HEK293 (cell line): ENCODE data around the gene DLG2.

Experiments
- CTCF ChIA-PET: fragments of 350-600 bp; formaldehyde crosslinking; extraction: SDS; loops from one replicate; lab custom pipeline; 2021; ENCODE audit warnings: antibody characterized with exemption; lab: Yijun Ruan, JAX
- POLR2A ChIA-PET: fragments of 300-600 bp; formaldehyde crosslinking; extraction: SDS; loops from one replicate; lab custom pipeline; 2020; ENCODE audit warnings: antibody characterized with exemption, inconsistent platforms; lab: Yijun Ruan, JAX
- H3K27ac ChIP-seq: fragments of 200-500 bp; sonication (Bioruptor generic); 2 replicates; pipeline ENCODE4 v1.5.1; 2014; ENCODE audit warnings: low read depth, low read length, control low read depth, inconsistent platforms; ENCODE audit errors: extremely low read depth
- H3K36me3 ChIP-seq, 2 experiments: fragments of 200-500 bp in 1 of 2; sonication (Bioruptor generic) in 1 of 2; 1 replicate in 1 of 2; 2 replicates in 1 of 2; pipeline ENCODE4 v1.5.1; 2014 to 2017; ENCODE audit warnings: inconsistent platforms in 2 of 2, low read length in 2 of 2; ENCODE audit not compliant: control insufficient read depth in 2 of 2, insufficient read depth in 1 of 2
- H3K4me1 ChIP-seq: fragments of 200-500 bp; sonication (Bioruptor generic); 2 replicates; pipeline ENCODE4 v1.5.1; 2014; ENCODE audit warnings: mild to moderate bottlenecking, low read length, inconsistent platforms; ENCODE audit not compliant: control insufficient read depth, insufficient read depth
- H3K4me3 ChIP-seq: 2 replicates; pipeline ENCODE4 v1.5.1; 2011; ENCODE audit warnings: low read depth, mild to moderate bottlenecking, control low read depth, low read length, moderate library complexity
- H3K9me3 ChIP-seq: fragments of 200-500 bp; sonication (Bioruptor generic); 2 replicates; pipeline ENCODE4 v1.5.1; 2014; ENCODE audit warnings: low read depth, low read length, inconsistent platforms; ENCODE audit not compliant: control insufficient read depth, insufficient read depth
- BCL11A ChIP-seq: fragments of 450-650 bp; formaldehyde crosslinking; IDR thresholded peaks from 2 replicates; pipeline ENCODE4 v1.5.1; 2016; ENCODE audit warnings: low read depth, missing biosample characterization, missing genetic modification characterization
- GLIS1 ChIP-seq: fragments of 450-650 bp; formaldehyde crosslinking; IDR thresholded peaks from 2 replicates; pipeline ENCODE4 v1.5.1; 2016; ENCODE audit warnings: missing biosample characterization, missing genetic modification characterization
- HOXA7 ChIP-seq: sonication (generic); formaldehyde crosslinking; IDR thresholded peaks from 2 replicates; pipeline ENCODE4 v1.8.1; 2022; ENCODE audit warnings: missing genetic modification reagents, borderline replicate concordance
- IKZF3 ChIP-seq: fragments of 450-650 bp; IDR thresholded peaks from 2 replicates; pipeline ENCODE4 v1.5.0; 2018; ENCODE audit warnings: missing biosample characterization, mild to moderate bottlenecking, missing genetic modification characterization, moderate library complexity
- PRDM1 ChIP-seq: fragments of 450-650 bp; formaldehyde crosslinking; IDR thresholded peaks from 2 replicates; pipeline ENCODE4; 2016; ENCODE audit warnings: missing biosample characterization, missing genetic modification characterization
- YY1 ChIP-seq: fragments of 450-650 bp; formaldehyde crosslinking; IDR thresholded peaks from 2 replicates; pipeline ENCODE4 v1.5.1; 2018; ENCODE audit warnings: missing biosample characterization, missing genetic modification characterization
- ZFHX2 ChIP-seq: fragments of 450-650 bp; formaldehyde crosslinking; conservative IDR thresholded peaks from 2 replicates; pipeline ENCODE4 v1.5.1; 2016; ENCODE audit warnings: missing biosample characterization, missing genetic modification characterization
- ZFP3 ChIP-seq: fragments of 450-650 bp; formaldehyde crosslinking; IDR thresholded peaks from 2 replicates; pipeline ENCODE4 v1.5.1; 2016; ENCODE audit warnings: low read depth, missing biosample characterization, missing genetic modification characterization
- ZFP37 ChIP-seq: fragments of 450-650 bp; formaldehyde crosslinking; IDR thresholded peaks from 2 replicates; pipeline ENCODE4 v1.5.1; 2016; ENCODE audit warnings: missing biosample characterization, missing genetic modification characterization
- ZIC2 ChIP-seq: fragments of 450-650 bp; formaldehyde crosslinking; IDR thresholded peaks from 2 replicates; pipeline ENCODE4 v1.5.1; 2016; ENCODE audit warnings: missing biosample characterization, missing genetic modification characterization
- ZNF114 ChIP-seq: fragments of 450-650 bp; formaldehyde crosslinking; IDR thresholded peaks from 2 replicates; pipeline ENCODE4 v1.5.0; 2017; ENCODE audit warnings: missing biosample characterization, missing genetic modification characterization
- ZNF302 ChIP-seq: fragments of 450-650 bp; formaldehyde crosslinking; IDR thresholded peaks from 2 replicates; pipeline ENCODE4 v1.5.1; 2016; ENCODE audit warnings: missing biosample characterization, missing genetic modification characterization, low read depth
- ZNF311 ChIP-seq: fragments of 450-650 bp; formaldehyde crosslinking; IDR thresholded peaks from 2 replicates; pipeline ENCODE4 v1.5.1; 2017; ENCODE audit warnings: missing biosample characterization, missing genetic modification characterization, borderline replicate concordance
- ZNF560 ChIP-seq: fragments of 450-650 bp; formaldehyde crosslinking; IDR thresholded peaks from 2 replicates; pipeline ENCODE4 v1.5.1; 2017; ENCODE audit warnings: missing biosample characterization, missing genetic modification characterization, borderline replicate concordance
- ZNF626 ChIP-seq: fragments of 450-650 bp; sonication (Bioruptor Pico); formaldehyde crosslinking; IDR thresholded peaks from 2 replicates; pipeline ENCODE4 v1.5.1; 2018; ENCODE audit warnings: missing biosample characterization, missing genetic modification characterization, inconsistent platforms
- ZNF658 ChIP-seq: fragments of 450-650 bp; formaldehyde crosslinking; IDR thresholded peaks from 2 replicates; pipeline ENCODE4; 2016; ENCODE audit warnings: missing biosample characterization, missing genetic modification characterization
- ZNF785 ChIP-seq: fragments of 450-650 bp; formaldehyde crosslinking; IDR thresholded peaks from 2 replicates; pipeline ENCODE4 v1.5.1; 2016; ENCODE audit warnings: missing biosample characterization, missing genetic modification characterization
- ZSCAN16 ChIP-seq: fragments of 450-650 bp; formaldehyde crosslinking; IDR thresholded peaks from 2 replicates; pipeline ENCODE4 v1.5.1; 2016; ENCODE audit warnings: missing biosample characterization, missing genetic modification characterization
- TF ChIP-seq, protein P1 (sequence below): fragments of 450-650 bp; formaldehyde crosslinking; IDR thresholded peaks from 2 replicates; pipeline ENCODE4 v1.5.1; 2016; ENCODE audit warnings: missing biosample characterization, missing genetic modification characterization, borderline replicate concordance
- TF ChIP-seq, protein P2 (sequence below): fragments of 450-650 bp; formaldehyde crosslinking; IDR thresholded peaks from 2 replicates; pipeline ENCODE4 v1.5.1; 2016; ENCODE audit warnings: missing biosample characterization, missing genetic modification characterization
- TF ChIP-seq, protein P3 (sequence below): sonication (generic); formaldehyde crosslinking; IDR thresholded peaks from 2 replicates; pipeline ENCODE4 v1.8.1; 2022; ENCODE audit warnings: mild to moderate bottlenecking, moderate library complexity, missing genetic modification reagents
- TF ChIP-seq, protein P4 (sequence below): fragments of 450-650 bp; formaldehyde crosslinking; IDR thresholded peaks from 2 replicates; pipeline ENCODE4 v1.5.1; 2016; ENCODE audit warnings: missing biosample characterization, missing genetic modification characterization, borderline replicate concordance
- TF ChIP-seq, protein P5 (sequence below): fragments of 450-650 bp; formaldehyde crosslinking; IDR thresholded peaks from 2 replicates; pipeline ENCODE4 v1.5.1; 2016; ENCODE audit warnings: missing biosample characterization, missing genetic modification characterization

DLG2 gene

DNA sequence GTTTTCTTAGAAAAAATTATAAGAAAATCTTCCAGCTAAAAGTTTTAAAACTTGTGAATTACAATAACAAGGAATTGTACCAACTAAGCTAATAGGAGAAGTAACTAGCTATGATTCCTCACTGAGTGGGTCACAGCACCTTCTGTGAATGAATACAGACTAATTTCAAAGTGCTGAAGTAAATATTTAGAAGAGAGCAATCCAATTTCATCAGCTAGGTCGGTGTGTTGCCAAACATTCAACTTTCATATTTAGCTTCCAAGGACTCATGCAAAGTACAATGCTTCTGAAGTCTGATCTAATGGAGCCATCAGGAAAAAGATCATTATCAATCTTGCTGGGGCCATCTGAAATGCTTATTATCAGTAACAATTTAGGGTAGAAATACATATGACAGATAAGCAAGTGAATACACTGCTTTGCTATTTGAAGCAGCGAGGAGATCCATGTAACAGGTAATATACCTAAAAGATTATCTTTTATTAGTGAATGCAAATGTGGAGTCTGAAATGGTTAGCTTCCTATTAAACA is 1590.4 kb downstream of the DLG2 start (continued):
- TF ChIP-seq, protein P1, sequence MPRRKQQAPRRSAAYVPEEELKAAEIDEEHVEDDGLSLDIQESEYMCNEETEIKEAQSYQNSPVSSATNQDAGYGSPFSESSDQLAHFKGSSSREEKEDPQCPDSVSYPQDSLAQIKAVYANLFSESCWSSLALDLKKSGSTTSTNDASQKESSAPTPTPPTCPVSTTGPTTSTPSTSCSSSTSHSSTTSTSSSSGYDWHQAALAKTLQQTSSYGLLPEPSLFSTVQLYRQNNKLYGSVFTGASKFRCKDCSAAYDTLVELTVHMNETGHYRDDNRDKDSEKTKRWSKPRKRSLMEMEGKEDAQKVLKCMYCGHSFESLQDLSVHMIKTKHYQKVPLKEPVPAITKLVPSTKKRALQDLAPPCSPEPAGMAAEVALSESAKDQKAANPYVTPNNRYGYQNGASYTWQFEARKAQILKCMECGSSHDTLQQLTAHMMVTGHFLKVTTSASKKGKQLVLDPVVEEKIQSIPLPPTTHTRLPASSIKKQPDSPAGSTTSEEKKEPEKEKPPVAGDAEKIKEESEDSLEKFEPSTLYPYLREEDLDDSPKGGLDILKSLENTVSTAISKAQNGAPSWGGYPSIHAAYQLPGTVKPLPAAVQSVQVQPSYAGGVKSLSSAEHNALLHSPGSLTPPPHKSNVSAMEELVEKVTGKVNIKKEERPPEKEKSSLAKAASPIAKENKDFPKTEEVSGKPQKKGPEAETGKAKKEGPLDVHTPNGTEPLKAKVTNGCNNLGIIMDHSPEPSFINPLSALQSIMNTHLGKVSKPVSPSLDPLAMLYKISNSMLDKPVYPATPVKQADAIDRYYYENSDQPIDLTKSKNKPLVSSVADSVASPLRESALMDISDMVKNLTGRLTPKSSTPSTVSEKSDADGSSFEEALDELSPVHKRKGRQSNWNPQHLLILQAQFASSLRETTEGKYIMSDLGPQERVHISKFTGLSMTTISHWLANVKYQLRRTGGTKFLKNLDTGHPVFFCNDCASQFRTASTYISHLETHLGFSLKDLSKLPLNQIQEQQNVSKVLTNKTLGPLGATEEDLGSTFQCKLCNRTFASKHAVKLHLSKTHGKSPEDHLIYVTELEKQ (tag by site-specific recombination): no peak
- TF ChIP-seq IKZF3 (tag by site-specific recombination): no peak
- no peak for TF ChIP-seq GLIS1 (tag by site-specific recombination)
- TF ChIP-seq ZFHX2 (tag by site-specific recombination): no peak
- TF ChIP-seq ZNF785: no peak
- TF ChIP-seq YY1 (tag by site-specific recombination): no peak
- TF ChIP-seq ZNF114: no peak
- TF ChIP-seq ZNF626 (tag by site-specific recombination): no peak
- TF ChIP-seq ZNF658: no peak
- TF ChIP-seq, all 188 proteins: peak for 0

DNA sequence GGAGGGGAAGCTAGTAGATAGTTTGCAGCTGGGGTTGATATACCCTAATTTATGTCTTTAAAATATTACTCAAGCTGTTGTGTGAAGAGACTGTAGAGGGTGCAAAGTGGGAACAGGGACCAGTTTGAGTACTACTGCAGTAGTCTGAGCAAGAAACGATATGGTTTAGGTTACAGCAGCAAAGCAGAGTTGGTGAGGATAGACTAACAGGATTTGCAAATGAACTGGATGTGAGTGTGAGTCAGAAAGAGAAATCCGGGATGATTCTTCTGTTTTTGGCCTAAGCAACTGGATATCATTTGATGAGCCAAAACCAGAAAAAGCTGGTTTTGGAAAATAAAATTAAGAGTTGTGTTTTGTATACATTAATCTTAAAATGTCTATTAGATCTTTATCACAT is 1591.5 kb downstream of the DLG2 start:
- Histone ChIP-seq H3K36me3 (no peaks in the 10 kb centered on the region), H3K9me3 (no peaks in the 10 kb centered on the region), H3K27ac (no peak overlapping the region), H3K4me3 (no peak overlapping the region), H3K4me1 (no peaks in the 10 kb centered on the region)
- CTCF ChIA-PET: interaction anchor here (0.6 to 1.1 kb wide), 3 partner anchors 8 to 215 kb away, joined by 3 to 5 read pairs (median 4); no protein-coding TSS in a partner anchor
- POLR2A ChIA-PET: no interaction called here
- TF ChIP-seq ZNF302 (tag by site-specific recombination): no peak
- no peak for TF ChIP-seq HOXA7 (CRISPR knock-in tag)
- TF ChIP-seq ZIC2 (tag by site-specific recombination): no peak
- TF ChIP-seq, protein P2, sequence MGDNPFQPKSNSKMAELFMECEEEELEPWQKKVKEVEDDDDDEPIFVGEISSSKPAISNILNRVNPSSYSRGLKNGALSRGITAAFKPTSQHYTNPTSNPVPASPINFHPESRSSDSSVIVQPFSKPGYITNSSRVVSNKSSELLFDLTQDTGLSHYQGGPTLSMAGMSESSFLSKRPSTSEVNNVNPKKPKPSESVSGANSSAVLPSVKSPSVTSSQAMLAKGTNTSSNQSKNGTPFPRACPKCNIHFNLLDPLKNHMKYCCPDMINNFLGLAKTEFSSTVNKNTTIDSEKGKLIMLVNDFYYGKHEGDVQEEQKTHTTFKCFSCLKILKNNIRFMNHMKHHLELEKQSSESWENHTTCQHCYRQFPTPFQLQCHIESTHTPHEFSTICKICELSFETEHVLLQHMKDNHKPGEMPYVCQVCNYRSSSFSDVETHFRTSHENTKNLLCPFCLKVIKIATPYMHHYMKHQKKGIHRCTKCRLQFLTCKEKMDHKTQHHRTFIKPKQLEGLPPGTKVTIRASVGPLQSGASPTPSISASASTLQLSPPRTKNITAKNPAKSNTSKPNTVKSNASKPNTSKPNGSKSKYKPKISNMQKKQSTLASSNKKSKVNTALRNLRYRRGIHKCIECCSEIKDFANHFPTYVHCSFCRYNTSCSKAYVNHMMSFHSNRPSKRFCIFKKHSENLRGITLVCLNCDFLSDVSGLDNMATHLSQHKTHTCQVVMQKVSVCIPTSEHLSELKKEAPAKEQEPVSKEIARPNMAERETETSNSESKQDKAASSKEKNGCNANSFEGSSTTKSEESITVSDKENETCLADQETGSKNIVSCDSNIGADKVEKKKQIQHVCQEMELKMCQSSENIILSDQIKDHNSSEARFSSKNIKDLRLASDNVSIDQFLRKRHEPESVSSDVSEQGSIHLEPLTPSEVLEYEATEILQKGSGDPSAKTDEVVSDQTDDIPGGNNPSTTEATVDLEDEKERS (tag by site-specific recombination): no peak
- no peak for TF ChIP-seq ZSCAN16
- no peak for TF ChIP-seq ZNF560
- no peak for TF ChIP-seq ZNF311
- TF ChIP-seq, protein P3, sequence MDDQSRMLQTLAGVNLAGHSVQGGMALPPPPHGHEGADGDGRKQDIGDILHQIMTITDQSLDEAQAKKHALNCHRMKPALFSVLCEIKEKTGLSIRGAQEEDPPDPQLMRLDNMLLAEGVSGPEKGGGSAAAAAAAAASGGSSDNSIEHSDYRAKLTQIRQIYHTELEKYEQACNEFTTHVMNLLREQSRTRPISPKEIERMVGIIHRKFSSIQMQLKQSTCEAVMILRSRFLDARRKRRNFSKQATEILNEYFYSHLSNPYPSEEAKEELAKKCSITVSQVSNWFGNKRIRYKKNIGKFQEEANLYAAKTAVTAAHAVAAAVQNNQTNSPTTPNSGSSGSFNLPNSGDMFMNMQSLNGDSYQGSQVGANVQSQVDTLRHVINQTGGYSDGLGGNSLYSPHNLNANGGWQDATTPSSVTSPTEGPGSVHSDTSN (CRISPR knock-in tag): no peak
- no peak for TF ChIP-seq ZFP3 (tag by site-specific recombination)
- no peak for TF ChIP-seq ZFP37 (tag by site-specific recombination)
- TF ChIP-seq PRDM1 (tag by site-specific recombination): no peak
- TF ChIP-seq, protein P4, sequence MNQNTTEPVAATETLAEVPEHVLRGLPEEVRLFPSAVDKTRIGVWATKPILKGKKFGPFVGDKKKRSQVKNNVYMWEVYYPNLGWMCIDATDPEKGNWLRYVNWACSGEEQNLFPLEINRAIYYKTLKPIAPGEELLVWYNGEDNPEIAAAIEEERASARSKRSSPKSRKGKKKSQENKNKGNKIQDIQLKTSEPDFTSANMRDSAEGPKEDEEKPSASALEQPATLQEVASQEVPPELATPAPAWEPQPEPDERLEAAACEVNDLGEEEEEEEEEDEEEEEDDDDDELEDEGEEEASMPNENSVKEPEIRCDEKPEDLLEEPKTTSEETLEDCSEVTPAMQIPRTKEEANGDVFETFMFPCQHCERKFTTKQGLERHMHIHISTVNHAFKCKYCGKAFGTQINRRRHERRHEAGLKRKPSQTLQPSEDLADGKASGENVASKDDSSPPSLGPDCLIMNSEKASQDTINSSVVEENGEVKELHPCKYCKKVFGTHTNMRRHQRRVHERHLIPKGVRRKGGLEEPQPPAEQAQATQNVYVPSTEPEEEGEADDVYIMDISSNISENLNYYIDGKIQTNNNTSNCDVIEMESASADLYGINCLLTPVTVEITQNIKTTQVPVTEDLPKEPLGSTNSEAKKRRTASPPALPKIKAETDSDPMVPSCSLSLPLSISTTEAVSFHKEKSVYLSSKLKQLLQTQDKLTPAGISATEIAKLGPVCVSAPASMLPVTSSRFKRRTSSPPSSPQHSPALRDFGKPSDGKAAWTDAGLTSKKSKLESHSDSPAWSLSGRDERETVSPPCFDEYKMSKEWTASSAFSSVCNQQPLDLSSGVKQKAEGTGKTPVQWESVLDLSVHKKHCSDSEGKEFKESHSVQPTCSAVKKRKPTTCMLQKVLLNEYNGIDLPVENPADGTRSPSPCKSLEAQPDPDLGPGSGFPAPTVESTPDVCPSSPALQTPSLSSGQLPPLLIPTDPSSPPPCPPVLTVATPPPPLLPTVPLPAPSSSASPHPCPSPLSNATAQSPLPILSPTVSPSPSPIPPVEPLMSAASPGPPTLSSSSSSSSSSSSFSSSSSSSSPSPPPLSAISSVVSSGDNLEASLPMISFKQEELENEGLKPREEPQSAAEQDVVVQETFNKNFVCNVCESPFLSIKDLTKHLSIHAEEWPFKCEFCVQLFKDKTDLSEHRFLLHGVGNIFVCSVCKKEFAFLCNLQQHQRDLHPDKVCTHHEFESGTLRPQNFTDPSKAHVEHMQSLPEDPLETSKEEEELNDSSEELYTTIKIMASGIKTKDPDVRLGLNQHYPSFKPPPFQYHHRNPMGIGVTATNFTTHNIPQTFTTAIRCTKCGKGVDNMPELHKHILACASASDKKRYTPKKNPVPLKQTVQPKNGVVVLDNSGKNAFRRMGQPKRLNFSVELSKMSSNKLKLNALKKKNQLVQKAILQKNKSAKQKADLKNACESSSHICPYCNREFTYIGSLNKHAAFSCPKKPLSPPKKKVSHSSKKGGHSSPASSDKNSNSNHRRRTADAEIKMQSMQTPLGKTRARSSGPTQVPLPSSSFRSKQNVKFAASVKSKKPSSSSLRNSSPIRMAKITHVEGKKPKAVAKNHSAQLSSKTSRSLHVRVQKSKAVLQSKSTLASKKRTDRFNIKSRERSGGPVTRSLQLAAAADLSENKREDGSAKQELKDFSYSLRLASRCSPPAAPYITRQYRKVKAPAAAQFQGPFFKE (tag by site-specific recombination): no peak
- TF ChIP-seq BCL11A (tag by site-specific recombination): no peak
- TF ChIP-seq, protein P5, sequence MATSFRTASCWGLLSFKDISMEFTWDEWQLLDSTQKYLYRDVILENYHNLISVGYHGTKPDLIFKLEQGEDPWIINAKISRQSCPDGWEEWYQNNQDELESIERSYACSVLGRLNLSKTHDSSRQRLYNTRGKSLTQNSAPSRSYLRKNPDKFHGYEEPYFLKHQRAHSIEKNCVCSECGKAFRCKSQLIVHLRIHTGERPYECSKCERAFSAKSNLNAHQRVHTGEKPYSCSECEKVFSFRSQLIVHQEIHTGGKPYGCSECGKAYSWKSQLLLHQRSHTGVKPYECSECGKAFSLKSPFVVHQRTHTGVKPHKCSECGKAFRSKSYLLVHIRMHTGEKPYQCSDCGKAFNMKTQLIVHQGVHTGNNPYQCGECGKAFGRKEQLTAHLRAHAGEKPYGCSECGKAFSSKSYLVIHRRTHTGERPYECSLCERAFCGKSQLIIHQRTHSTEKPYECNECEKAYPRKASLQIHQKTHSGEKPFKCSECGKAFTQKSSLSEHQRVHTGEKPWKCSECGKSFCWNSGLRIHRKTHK (tag by site-specific recombination): no peak
